PC-3 (cell line): Measurements from ENCODE around the gene YKT6.

Experiments
- CTCF ChIP-seq: fragments of 300-600 bp; sonication (generic); conservative IDR thresholded peaks from 2 replicates; pipeline ENCODE4 v1.5.1; 2017; ENCODE audit warnings: antibody characterized with exemption, low read depth, mild to moderate bottlenecking, low read length
- EZH2 ChIP-seq: fragments of 300-600 bp; sonication (generic); IDR thresholded peaks from one replicate; pipeline ENCODE4 v1.6.1; 2017; ENCODE audit warnings: antibody characterized with exemption, mild to moderate bottlenecking, low read length; ENCODE audit not compliant: unreplicated experiment
- EZH2phosphoT487 ChIP-seq: fragments of 300-600 bp; sonication (generic); IDR thresholded peaks from 2 replicates; pipeline ENCODE4 v1.6.1; 2018; ENCODE audit warnings: mild to moderate bottlenecking, antibody characterized with exemption, low read length, borderline replicate concordance

GRCh38 chr7:44258423-44258760 is 57.6 kb downstream of the YKT6 start:
- no peak for TF ChIP-seq CTCF
- TF ChIP-seq EZH2phosphoT487, result no peak
- TF ChIP-seq EZH2, result no peak
